ENCODE measurements around the gene RBM25. TPM values are rescaled to one million over a fixed set of nuclear protein-coding genes. Genes with fewer than 3 reads are reported as not detected.

The RBM25 gene
- total RNA-seq, 1 experiment from 2014 or later, result 107 TPM

DNA sequence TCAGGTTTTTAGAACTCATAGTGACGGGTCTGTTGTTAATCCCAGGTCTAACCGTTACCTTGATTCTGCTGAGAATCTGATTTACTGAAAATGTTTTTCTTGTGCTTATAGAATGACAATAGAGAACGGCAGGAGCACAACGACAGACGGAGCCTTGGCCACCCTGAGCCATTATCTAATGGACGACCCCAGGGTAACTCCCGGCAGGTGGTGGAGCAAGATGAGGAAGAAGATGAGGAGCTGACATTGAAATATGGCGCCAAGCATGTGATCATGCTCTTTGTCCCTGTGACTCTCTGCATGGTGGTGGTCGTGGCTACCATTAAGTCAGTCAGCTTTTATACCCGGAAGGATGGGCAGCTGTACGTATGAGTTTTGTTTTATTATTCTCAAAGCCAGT is 112.4 kb downstream of the RBM25 start:
- Mint-ChIP-seq H3K4me1 (ENCODE audit: insufficient read depth, unreplicated experiment) (no peaks in the 10 kb centered on the region), H3K27me3 (ENCODE audit: insufficient read depth, unreplicated experiment) (no peaks in the 10 kb centered on the region), H3K9me3 (ENCODE audit: unreplicated experiment) (no peaks in the 10 kb centered on the region), H3K27ac (ENCODE audit: low read depth, unreplicated experiment) (no peak overlapping the region), H3K36me3 (ENCODE audit: insufficient read depth, unreplicated experiment) (peaks cover 82% of the 10 kb centered on the region), H3K4me3 (ENCODE audit: unreplicated experiment) (no peak overlapping the region)
- CTCF ChIA-PET, result interaction anchor here (1.3 kb wide), 1 partner anchor 301 kb away, joined by 4 read pairs; no protein-coding TSS in a partner anchor
- TF ChIP-seq, protein P1, sequence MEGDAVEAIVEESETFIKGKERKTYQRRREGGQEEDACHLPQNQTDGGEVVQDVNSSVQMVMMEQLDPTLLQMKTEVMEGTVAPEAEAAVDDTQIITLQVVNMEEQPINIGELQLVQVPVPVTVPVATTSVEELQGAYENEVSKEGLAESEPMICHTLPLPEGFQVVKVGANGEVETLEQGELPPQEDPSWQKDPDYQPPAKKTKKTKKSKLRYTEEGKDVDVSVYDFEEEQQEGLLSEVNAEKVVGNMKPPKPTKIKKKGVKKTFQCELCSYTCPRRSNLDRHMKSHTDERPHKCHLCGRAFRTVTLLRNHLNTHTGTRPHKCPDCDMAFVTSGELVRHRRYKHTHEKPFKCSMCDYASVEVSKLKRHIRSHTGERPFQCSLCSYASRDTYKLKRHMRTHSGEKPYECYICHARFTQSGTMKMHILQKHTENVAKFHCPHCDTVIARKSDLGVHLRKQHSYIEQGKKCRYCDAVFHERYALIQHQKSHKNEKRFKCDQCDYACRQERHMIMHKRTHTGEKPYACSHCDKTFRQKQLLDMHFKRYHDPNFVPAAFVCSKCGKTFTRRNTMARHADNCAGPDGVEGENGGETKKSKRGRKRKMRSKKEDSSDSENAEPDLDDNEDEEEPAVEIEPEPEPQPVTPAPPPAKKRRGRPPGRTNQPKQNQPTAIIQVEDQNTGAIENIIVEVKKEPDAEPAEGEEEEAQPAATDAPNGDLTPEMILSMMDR (IDR thresholded peaks at IDR 0.05; ENCODE audit: unreplicated experiment), result no peak
- no TSS peak for BruUV-seq (replicated peaks)
- POLR2A ChIA-PET, result interaction anchor here (0.6 to 0.8 kb wide), 2 partner anchors 8 to 307 kb away, joined by 3 to 4 read pairs; no protein-coding TSS in a partner anchor
- no peak for DNase-seq (ENCODE audit: unreplicated experiment)
- intact Hi-C loops (cut with micrococcal nuclease), result loop anchor here (5.0 kb wide), 2 partner anchors 112 to 127 kb away; no protein-coding TSS in a partner anchor

DNA sequence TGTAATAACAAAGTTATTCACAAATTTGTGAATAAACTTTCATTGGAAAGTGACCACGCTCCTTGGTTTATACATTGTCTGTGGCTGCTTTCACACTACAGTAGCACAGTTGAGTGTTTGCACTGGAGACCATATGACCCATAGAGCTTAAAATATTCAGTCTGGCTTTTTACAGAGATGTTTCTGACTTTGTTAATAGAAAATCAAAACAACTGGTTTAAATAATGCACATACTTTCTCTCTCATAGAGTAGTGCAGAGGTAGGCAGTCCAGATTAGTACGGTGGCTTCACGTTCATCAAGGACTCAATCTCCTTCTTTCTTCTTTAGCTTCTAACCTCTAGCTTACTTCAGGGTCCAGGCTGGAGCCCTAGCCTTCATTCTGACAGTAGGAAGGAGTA is 114.2 kb downstream of the RBM25 start:
- intact Hi-C loops (cut with micrococcal nuclease), result loop anchor here (5.0 kb wide), 2 partner anchors 110 to 125 kb away; no protein-coding TSS in a partner anchor
- POLR2A ChIA-PET, result interaction anchor here (0.6 to 1.4 kb wide), 4 partner anchors 16 to 299 kb away, joined by 3 to 5 read pairs (median 4); no protein-coding TSS in a partner anchor
- H3K27me3 Mint-ChIP-seq (ENCODE audit: insufficient read depth, unreplicated experiment), result no peaks in the 10 kb centered on the region
- DNase-seq (ENCODE audit: unreplicated experiment), result no peak
- BruUV-seq (replicated peaks), result no TSS peak
- H3K36me3 Mint-ChIP-seq (ENCODE audit: insufficient read depth, unreplicated experiment), result peaks cover 85% of the 10 kb centered on the region
- TF ChIP-seq, protein P1 (IDR thresholded peaks at IDR 0.05; ENCODE audit: unreplicated experiment), result no peak
- CTCF ChIA-PET, result interaction anchor here (0.7 to 1.8 kb wide), 18 partner anchors 10 to 336 kb away, joined by 3 to 16 read pairs (median 4); no protein-coding TSS in a partner anchor
- H3K9me3 Mint-ChIP-seq (ENCODE audit: unreplicated experiment), result no peaks in the 10 kb centered on the region
- H3K4me1 Mint-ChIP-seq (ENCODE audit: insufficient read depth, unreplicated experiment), result no peaks in the 10 kb centered on the region
- no peak overlapping the region for H3K4me3 Mint-ChIP-seq (ENCODE audit: unreplicated experiment)
- no peak overlapping the region for H3K27ac Mint-ChIP-seq (ENCODE audit: low read depth, unreplicated experiment)

DNA sequence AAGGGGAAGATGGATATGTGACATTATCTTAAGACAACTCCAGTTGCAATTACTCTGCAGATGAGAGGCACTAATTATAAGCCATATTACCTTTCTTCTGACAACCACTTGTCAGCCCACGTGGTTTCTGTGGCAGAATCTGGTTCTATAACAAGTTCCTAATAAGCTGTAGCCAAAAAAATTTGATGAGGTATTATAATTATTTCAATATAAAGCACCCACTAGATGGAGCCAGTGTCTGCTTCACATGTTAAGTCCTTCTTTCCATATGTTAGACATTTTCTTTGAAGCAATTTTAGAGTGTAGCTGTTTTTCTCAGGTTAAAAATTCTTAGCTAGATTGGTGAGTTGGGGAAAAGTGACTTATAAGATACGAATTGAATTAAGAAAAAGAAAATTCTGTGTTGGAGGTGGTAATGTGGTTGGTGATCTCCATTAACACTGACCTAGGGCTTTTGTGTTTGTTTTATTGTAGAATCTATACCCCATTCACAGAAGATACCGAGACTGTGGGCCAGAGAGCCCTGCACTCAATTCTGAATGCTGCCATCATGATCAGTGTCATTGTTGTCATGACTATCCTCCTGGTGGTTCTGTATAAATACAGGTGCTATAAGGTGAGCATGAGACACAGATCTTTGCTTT is 114.9 kb downstream of the RBM25 start:
- Mint-ChIP-seq H3K4me3 (ENCODE audit: unreplicated experiment) (no peak overlapping the region), H3K27ac (ENCODE audit: low read depth, unreplicated experiment) (no peak overlapping the region), H3K9me3 (ENCODE audit: unreplicated experiment) (no peaks in the 10 kb centered on the region), H3K27me3 (ENCODE audit: insufficient read depth, unreplicated experiment) (no peaks in the 10 kb centered on the region), H3K4me1 (ENCODE audit: insufficient read depth, unreplicated experiment) (no peaks in the 10 kb centered on the region), H3K36me3 (ENCODE audit: insufficient read depth, unreplicated experiment) (peaks cover 85% of the 10 kb centered on the region)
- ChIA-PET POLR2A (interaction anchor here (0.6 to 1.4 kb wide), 7 partner anchors 15 to 298 kb away, joined by 3 to 5 read pairs (median 3); no protein-coding TSS in a partner anchor), CTCF (interaction anchor here (0.5 to 1.8 kb wide), 20 partner anchors 9 to 353 kb away, joined by 3 to 16 read pairs (median 4); no protein-coding TSS in a partner anchor)
- intact Hi-C loops (cut with micrococcal nuclease), result loop anchor here (1.0 to 5.0 kb wide), 3 partner anchors 109 to 299 kb away; no protein-coding TSS in a partner anchor
- peak; percentile 60 for DNase-seq (ENCODE audit: unreplicated experiment)
- BruUV-seq (replicated peaks), result no TSS peak
- TF ChIP-seq, protein P1 (IDR thresholded peaks at IDR 0.05; ENCODE audit: unreplicated experiment), result peak; percentile 59

Other genes starting within 250 kb of the RBM25 start
- 1.9 and 2.1 TPM in 2 replicates for gene DPF3, start 164.4 kb upstream of the RBM25 start, total RNA-seq (2022)
- gene DCAF4, start 132.1 kb upstream of the RBM25 start, total RNA-seq (2022), result 27.9 and 39.4 TPM in 2 replicates
- gene ZFYVE1, start 31.4 kb upstream of the RBM25 start, total RNA-seq (2022), result 13.3 and 17.6 TPM in 2 replicates
- gene PSEN1, start 78.0 kb downstream of the RBM25 start, total RNA-seq (2022), result 55.1 and 64.5 TPM in 2 replicates
- gene PAPLN, start 179.0 kb downstream of the RBM25 start, total RNA-seq (2022), result 2.1 and 2.8 TPM in 2 replicates

All from MCF 10A (cell line).